HG02642 (cell line): ENCODE measurements around the gene TMPRSS3.

Experiments
- ATAC-seq: cut with Tn5 transposase; IDR thresholded peaks from one replicate; pipeline ENCODE4 v1.9.1; 2021; ENCODE audit warnings: mild to moderate bottlenecking; ENCODE audit not compliant: unreplicated experiment, poor library complexity

TMPRSS3 gene

GRCh38 chr21:42340187-42341050 is 55.4 kb downstream of the TMPRSS3 start:
- no peak for ATAC-seq

- no peak for ATAC-seq
Measured at GRCh38 chr21:42338729-42339715, 56.8 kb downstream of the TMPRSS3 start.

- no peak for ATAC-seq
Measured at GRCh38 chr21:42337830-42338728, 57.8 kb downstream of the TMPRSS3 start.

- no peak for ATAC-seq
Measured at GRCh38 chr21:42337276-42337675, 58.6 kb downstream of the TMPRSS3 start.

- ATAC-seq, result no peak
Measured at GRCh38 chr21:42336054-42336453, 59.8 kb downstream of the TMPRSS3 start.

- no peak for ATAC-seq
Measured at GRCh38 chr21:42332557-42333317, 63.1 kb downstream of the TMPRSS3 start.

GRCh38 chr21:42331660-42332059 is 64.2 kb downstream of the TMPRSS3 start:
- ATAC-seq, result no peak

- ATAC-seq, result no peak
Measured at GRCh38 chr21:42330380-42331371, 65.2 kb downstream of the TMPRSS3 start.

- no peak for ATAC-seq
Measured at GRCh38 chr21:42324896-42325295, 71.0 kb downstream of the TMPRSS3 start.
